Gastrocnemius medialis (tissue), 4 donors: ENCODE data around the gene CTNNBIP1. TPM values are rescaled to one million over a fixed set of nuclear protein-coding genes. Genes with fewer than 3 reads are reported as not detected.

Source experiments
- ATAC-seq, 2 donors: fragments of 150-250 bp; one replicate each; pipeline ENCODE4 v1.9.1; 2016
- DNase-seq, 2 donors: peaks; one replicate each; pipeline ENCODE4 v3.0.0-alpha.2; 2019
- H3K27ac ChIP-seq, 4 donors: fragments of 200-600 bp; sonication (generic); 1 replicate in 1 of 4; 2 replicates in 3 of 4; pipeline ENCODE4 v1.5.1; 2016 to 2018; ENCODE audit warnings: mild to moderate bottlenecking in 2 of 4, moderate library complexity in 1 of 4
- H3K27me3 ChIP-seq, 3 donors: fragments of 200-600 bp; sonication (generic) in 2 of 3; 1 replicate in 1 of 3; 2 replicates in 2 of 3; pipeline versions ENCODE4 v1.5.1 to v1.6.0; 2016 to 2019; ENCODE audit warnings: mild to moderate bottlenecking in 1 of 3, moderate library complexity in 1 of 3
- H3K36me3 ChIP-seq, 2 donors: fragments of 200-600 bp; sonication (generic) in 1 of 2; one replicate each; pipeline ENCODE4 v1.5.1; 2017 to 2018
- H3K4me1 ChIP-seq, 2 donors: fragments of 200-600 bp; sonication (generic) in 1 of 2; one replicate each; pipeline ENCODE4 v1.5.1; 2016 to 2017; ENCODE audit warnings: mild to moderate bottlenecking in 2 of 2
- H3K4me3 ChIP-seq, 4 donors: fragments of 200-600 bp; sonication (generic) in 3 of 4; 1 replicate in 1 of 4; 2 replicates in 3 of 4; pipeline ENCODE4 v1.5.1; 2016 to 2019; ENCODE audit warnings: mild to moderate bottlenecking in 2 of 4
- H3K9me3 ChIP-seq, 3 donors: fragments of 200-600 bp; sonication (generic) in 2 of 3; 1 replicate in 1 of 3; 2 replicates in 2 of 3; pipeline ENCODE4 v1.5.1; 2016 to 2019
- POLR2A ChIP-seq, 2 donors: fragments of 450-650 bp; IDR thresholded peaks; one replicate each; pipeline ENCODE4 v1.6.1; 2017; ENCODE audit warnings: antibody characterized with exemption in 2 of 2, mild to moderate bottlenecking in 2 of 2, moderate library complexity in 2 of 2
- in situ Hi-C, 4 donors: fragments of 200-750 bp; cut with MboI; loops; one replicate each; pipeline versions ENCODE4 v1.15.0 to v1.8.0; 2017; ENCODE audit warnings: low sequenced_read_pairs in 4 of 4
- intact Hi-C: fragments of 100-400 bp; cut with DNase I; formaldehyde crosslinking; loops from one replicate; pipeline ENCODE4 v1.15.1; 2023; ENCODE audit warnings: low total_unique reads
- total RNA-seq, 4 donors: library from RNA; depleted of rRNA; stranded (reverse); fragments of >200 nt; gene quantifications; one replicate each; pipeline versions ENCODE4 v1.1.0 to v1.2.3, GENCODE V29; 2016
- TF ChIP-seq, protein P1 (sequence below), 5 experiments: fragments of 450-650 bp in 3 of 5; fragments of 200-600 bp in 2 of 5; sonication (generic) in 2 of 5; IDR thresholded peaks in 4 of 5; conservative IDR thresholded peaks in 1 of 5; 1 replicate in 4 of 5; 2 replicates in 1 of 5; pipeline ENCODE4 v1.5.1; 2016 to 2019; ENCODE audit warnings: antibody characterized with exemption in 5 of 5, mild to moderate bottlenecking in 3 of 5, moderate library complexity in 3 of 5

The CTNNBIP1 gene
- total RNA-seq, 4 donors from 2014 or later, result 10.3 to 13.2 (median 10.4) TPM

DNA sequence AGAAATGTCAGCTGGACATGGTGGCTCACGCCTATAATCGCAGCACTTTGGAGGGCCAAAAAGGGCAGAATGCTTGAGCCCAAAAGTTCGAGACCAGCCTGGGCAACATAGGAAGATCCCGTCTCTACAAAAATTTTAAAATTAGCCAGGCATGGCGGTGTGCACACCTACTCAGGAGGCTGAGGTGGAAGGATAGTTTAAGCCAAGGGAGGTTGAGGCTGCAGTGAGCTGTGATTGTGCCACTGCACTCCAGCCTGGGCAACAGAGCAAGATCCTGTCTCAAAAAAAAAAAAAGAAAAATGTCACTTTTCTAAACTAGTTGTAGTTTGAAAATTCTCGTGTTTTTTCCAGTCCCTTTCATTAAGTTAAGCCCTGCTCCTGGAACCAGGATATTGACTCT, 95.5 kb downstream of the CTNNBIP1 start:
- no peak for ATAC-seq
- TF ChIP-seq, protein P1, sequence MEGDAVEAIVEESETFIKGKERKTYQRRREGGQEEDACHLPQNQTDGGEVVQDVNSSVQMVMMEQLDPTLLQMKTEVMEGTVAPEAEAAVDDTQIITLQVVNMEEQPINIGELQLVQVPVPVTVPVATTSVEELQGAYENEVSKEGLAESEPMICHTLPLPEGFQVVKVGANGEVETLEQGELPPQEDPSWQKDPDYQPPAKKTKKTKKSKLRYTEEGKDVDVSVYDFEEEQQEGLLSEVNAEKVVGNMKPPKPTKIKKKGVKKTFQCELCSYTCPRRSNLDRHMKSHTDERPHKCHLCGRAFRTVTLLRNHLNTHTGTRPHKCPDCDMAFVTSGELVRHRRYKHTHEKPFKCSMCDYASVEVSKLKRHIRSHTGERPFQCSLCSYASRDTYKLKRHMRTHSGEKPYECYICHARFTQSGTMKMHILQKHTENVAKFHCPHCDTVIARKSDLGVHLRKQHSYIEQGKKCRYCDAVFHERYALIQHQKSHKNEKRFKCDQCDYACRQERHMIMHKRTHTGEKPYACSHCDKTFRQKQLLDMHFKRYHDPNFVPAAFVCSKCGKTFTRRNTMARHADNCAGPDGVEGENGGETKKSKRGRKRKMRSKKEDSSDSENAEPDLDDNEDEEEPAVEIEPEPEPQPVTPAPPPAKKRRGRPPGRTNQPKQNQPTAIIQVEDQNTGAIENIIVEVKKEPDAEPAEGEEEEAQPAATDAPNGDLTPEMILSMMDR (IDR thresholded peaks at IDR 0.05 in 4 of 5, conservative IDR thresholded peaks at IDR 0.05 in 1 of 5), result no peak
- no peak for TF ChIP-seq POLR2A (IDR thresholded peaks at IDR 0.05)
- no peak overlapping the region for H3K27ac ChIP-seq
- in situ Hi-C loops (no loop called here), intact Hi-C loops (no loop called here)
- H3K4me3 ChIP-seq, result no peak overlapping the region
- no peaks in the 10 kb centered on the region for H3K36me3 ChIP-seq
- peaks cover 15 to 17% of the 10 kb centered on the region in 2 donors for H3K4me1 ChIP-seq
- no peaks in the 10 kb centered on the region for H3K27me3 ChIP-seq
- DNase-seq, result no peak
- H3K9me3 ChIP-seq, result no peaks in the 10 kb centered on the region

DNA sequence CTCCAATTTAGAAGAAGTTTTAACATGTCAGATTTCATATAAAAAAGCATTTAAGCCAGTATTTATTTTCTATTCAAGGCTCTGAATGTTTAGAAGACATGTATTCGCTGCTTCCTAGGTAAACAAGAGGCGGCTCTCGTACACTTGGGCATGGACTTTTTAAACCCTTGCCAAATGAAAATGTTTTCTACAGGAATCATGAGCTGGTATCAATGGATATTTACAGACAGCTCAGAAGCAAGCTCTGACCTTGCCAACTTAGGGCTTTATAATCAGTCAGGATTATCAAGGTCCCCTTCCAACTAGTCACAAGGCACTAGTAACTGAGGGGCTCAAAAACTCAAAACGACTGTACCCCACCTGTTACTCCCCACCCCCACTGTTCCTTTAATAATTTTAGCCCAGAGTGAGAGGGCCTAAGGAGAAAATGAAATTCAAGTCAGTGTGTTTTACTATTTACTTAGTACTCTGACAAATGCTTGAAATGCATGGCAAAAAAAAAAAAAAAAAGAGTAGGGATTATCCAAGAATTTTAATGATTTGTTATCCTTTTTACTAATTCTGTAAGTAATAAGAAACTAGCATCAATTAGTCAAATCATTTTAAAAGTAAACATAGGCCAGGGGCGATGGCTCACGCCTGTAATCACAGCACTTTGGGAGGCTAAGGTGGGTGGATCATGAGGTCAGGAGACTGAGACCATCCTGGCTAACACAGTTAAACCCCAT, 98.7 kb downstream of the CTNNBIP1 start:
- Histone ChIP-seq H3K4me3 (no peak overlapping the region), H3K9me3 (no peaks in the 10 kb centered on the region), H3K27me3 (no peaks in the 10 kb centered on the region), H3K27ac (no peak overlapping the region), H3K36me3 (no peaks in the 10 kb centered on the region), H3K4me1 (peaks cover 15 to 26% of the 10 kb centered on the region in 2 donors)
- intact Hi-C loops, result no loop called here
- ATAC-seq (peak in 1 of 2 donors; percentile 21), DNase-seq (no peak)
- in situ Hi-C loops, result no loop called here
- TF ChIP-seq, protein P1 (IDR thresholded peaks at IDR 0.05 in 4 of 5, conservative IDR thresholded peaks at IDR 0.05 in 1 of 5), result no peak
- TF ChIP-seq POLR2A (IDR thresholded peaks at IDR 0.05), result no peak

DNA sequence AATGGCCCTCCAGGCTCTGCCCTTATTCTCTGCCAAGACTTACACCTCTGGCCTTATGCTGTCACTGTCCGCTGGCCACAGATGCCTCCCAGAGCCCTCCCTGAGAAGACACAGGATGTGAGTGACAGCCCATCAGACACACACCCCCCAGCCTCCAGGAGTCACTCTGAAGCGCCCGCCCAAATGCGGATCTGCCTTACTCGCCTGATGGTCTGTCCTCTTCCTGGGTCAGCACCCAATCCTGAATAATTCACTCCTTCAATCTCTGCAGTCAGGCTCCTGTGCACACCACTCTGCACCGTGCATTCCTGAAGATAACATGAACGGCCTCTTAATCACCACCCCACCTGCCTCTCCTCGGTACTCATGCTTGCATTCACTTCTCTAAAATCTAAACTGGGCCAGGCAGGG, 101.0 kb downstream of the CTNNBIP1 start:
- H3K4me3 ChIP-seq, result no peak overlapping the region

DNA sequence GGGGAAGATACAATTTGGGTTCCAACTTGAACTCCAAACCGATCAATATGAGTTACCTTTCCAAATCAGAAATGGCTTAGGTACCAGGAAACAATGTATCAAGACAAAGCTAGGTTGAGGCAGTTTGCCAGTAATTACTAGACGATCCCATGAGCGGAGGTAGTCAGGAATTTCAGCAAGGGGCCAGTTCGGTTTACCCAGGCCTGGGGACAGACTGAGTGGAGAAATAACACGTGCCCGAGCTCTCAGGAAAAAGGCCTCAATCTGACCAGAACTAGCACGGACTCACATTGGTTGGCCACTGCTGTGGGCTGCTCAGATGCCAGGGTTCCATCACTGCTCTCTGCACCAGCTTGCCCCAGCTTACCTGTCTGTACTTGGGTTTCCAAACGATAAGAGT, 101.6 kb downstream of the CTNNBIP1 start:
- no peak overlapping the region for H3K27ac ChIP-seq
- no peak for DNase-seq
- ATAC-seq, result no peak
- no peak overlapping the region for H3K4me3 ChIP-seq
- intact Hi-C loops, result no loop called here
- in situ Hi-C loops, result no loop called here
- no peak for TF ChIP-seq POLR2A (IDR thresholded peaks at IDR 0.05)
- TF ChIP-seq, protein P1 (IDR thresholded peaks at IDR 0.05 in 4 of 5, conservative IDR thresholded peaks at IDR 0.05 in 1 of 5), result no peak
- H3K9me3 ChIP-seq, result no peaks in the 10 kb centered on the region
- no peaks in the 10 kb centered on the region for H3K27me3 ChIP-seq
- H3K36me3 ChIP-seq, result no peaks in the 10 kb centered on the region
- peaks cover 12 to 30% of the 10 kb centered on the region in 2 donors for H3K4me1 ChIP-seq

More for the DNA sequence above, 101.0 kb downstream of the CTNNBIP1 start:
- H3K4me1 ChIP-seq, result peaks cover 12 to 30% of the 10 kb centered on the region in 2 donors
- H3K27ac ChIP-seq, result no peak overlapping the region
- H3K36me3 ChIP-seq, result no peaks in the 10 kb centered on the region
- in situ Hi-C loops (no loop called here), intact Hi-C loops (no loop called here)
- TF ChIP-seq, protein P1 (IDR thresholded peaks at IDR 0.05 in 4 of 5, conservative IDR thresholded peaks at IDR 0.05 in 1 of 5), result no peak
- no peak for TF ChIP-seq POLR2A (IDR thresholded peaks at IDR 0.05)
- no peaks in the 10 kb centered on the region for H3K9me3 ChIP-seq
- no peaks in the 10 kb centered on the region for H3K27me3 ChIP-seq
- ATAC-seq (no peak), DNase-seq (no peak)
